Neural progenitor cell (in vitro differentiated cells): ENCODE measurements around the gene ZFHX3.

Experiments
- CTCF ChIP-seq: fragments of 200-600 bp; sonication (generic); IDR thresholded peaks from 2 replicates; pipeline ENCODE4 v1.5.1; 2017; ENCODE audit warnings: antibody characterized with exemption, mild to moderate bottlenecking
- EZH2 ChIP-seq: fragments of 200-600 bp; sonication (generic); IDR thresholded peaks from 2 replicates; pipeline ENCODE4 v1.6.1; 2017; ENCODE audit warnings: antibody characterized with exemption, mild to moderate bottlenecking, moderate library complexity
- EZH2phosphoT487 ChIP-seq: fragments of 200-600 bp; sonication (generic); IDR thresholded peaks from 2 replicates; pipeline ENCODE4 v1.6.1; 2017; ENCODE audit warnings: antibody characterized with exemption

GRCh38 chr16:73028721-73029361 lies 19.1 kb downstream of the ZFHX3 start:
- TF ChIP-seq CTCF: no peak
- TF ChIP-seq EZH2phosphoT487: no peak
- TF ChIP-seq EZH2: no peak
